ENCODE data around the gene CERS3. TPM values are rescaled to one million over a fixed set of nuclear protein-coding genes. Genes with fewer than 3 reads are reported as not detected.

CERS3 gene
- polyA plus RNA-seq, 1 donor (not counting 4 experiments of a cell fraction or from before 2014, with no cell fraction given): 23.5 TPM

- Histone ChIP-seq H3K4me3 (ENCODE audit: control insufficient read depth in 2 of 3, extremely low read depth in 1 of 3, insufficient read depth in 2 of 3, low read depth in 1 of 3, low read length in 3 of 3) (no peak overlapping the region), H3K9ac (ENCODE audit: control insufficient read depth, extremely low read depth, insufficient read depth, low read length) (no peak overlapping the region), H3K4me1 (ENCODE audit: control insufficient read depth, extremely low read depth, insufficient read depth, low read length) (peaks cover 4% of the 10 kb centered on the region), H3K79me2 (ENCODE audit: control insufficient read depth, insufficient read depth, low read length) (no peaks in the 10 kb centered on the region), H3K9me1 (ENCODE audit: control insufficient read depth, extremely low read depth, insufficient read depth, low read length) (no peaks in the 10 kb centered on the region), H3K27me3 (ENCODE audit: control insufficient read depth, extremely low read depth, insufficient read depth, low read length) (no peaks in the 10 kb centered on the region), H4K20me1 (ENCODE audit: control insufficient read depth, extremely low read depth, insufficient read depth, low read length) (no peaks in the 10 kb centered on the region), H3K4me2 (ENCODE audit: control insufficient read depth, extremely low read depth, insufficient read depth, low read depth, low read length) (no peak overlapping the region), H3K36me3 (ENCODE audit: control insufficient read depth in 2 of 2, extremely low read depth in 1 of 2, insufficient read depth in 2 of 2, low read length in 2 of 2) (peaks cover 0 to 1% of the 10 kb centered on the region in 2 experiments), H3K9me3 (ENCODE audit: control insufficient read depth, low read depth, low read length) (no peaks in the 10 kb centered on the region), H3K27ac (ENCODE audit: control insufficient read depth, insufficient read depth, low read length) (no peak overlapping the region), H2AFZ (ENCODE audit: control insufficient read depth, low read length) (no peak overlapping the region)
- dilution Hi-C loops (cut with MboI; ENCODE audit: extremely low pct_ligation_motif_present, low sequenced_read_pairs): no loop called here
- TF ChIP-seq EZH2 (IDR thresholded peaks at IDR 0.05; ENCODE audit: low read length) (no peak), CTCF (optimal IDR thresholded peaks at IDR 0.05 in 1 of 3, IDR thresholded peaks at IDR 0.05 in 1 of 3, conservative IDR thresholded peaks at IDR 0.05 in 1 of 3; ENCODE audit: extremely low read depth in 1 of 3, insufficient read depth in 2 of 3, low read length in 3 of 3) (no peak)
- FAIRE-seq (no peak), DNase-seq (ENCODE audit: low read depth, low spot score) (no peak)
Observed at GRCh38 chr15:100437261-100437660, 91.5 kb downstream of the CERS3 start.

GRCh38 chr15:100434561-100434960, 94.2 kb downstream of the CERS3 start:
- DNase-seq (ENCODE audit: low read depth, low spot score): no peak

More at GRCh38 chr15:100434561-100434960, 94.2 kb downstream of the CERS3 start:
- no peaks in the 10 kb centered on the region for H3K27me3 ChIP-seq (ENCODE audit: control insufficient read depth, extremely low read depth, insufficient read depth, low read length)
- H3K27ac ChIP-seq (ENCODE audit: control insufficient read depth, insufficient read depth, low read length): no peak overlapping the region
- TF ChIP-seq EZH2 (IDR thresholded peaks at IDR 0.05; ENCODE audit: low read length): no peak
- TF ChIP-seq CTCF (optimal IDR thresholded peaks at IDR 0.05 in 1 of 3, IDR thresholded peaks at IDR 0.05 in 1 of 3, conservative IDR thresholded peaks at IDR 0.05 in 1 of 3; ENCODE audit: extremely low read depth in 1 of 3, insufficient read depth in 2 of 3, low read length in 3 of 3): no peak
- dilution Hi-C loops (cut with MboI; ENCODE audit: extremely low pct_ligation_motif_present, low sequenced_read_pairs): no loop called here
- H4K20me1 ChIP-seq (ENCODE audit: control insufficient read depth, extremely low read depth, insufficient read depth, low read length): no peaks in the 10 kb centered on the region
- H3K36me3 ChIP-seq (ENCODE audit: control insufficient read depth in 2 of 2, extremely low read depth in 1 of 2, insufficient read depth in 2 of 2, low read length in 2 of 2): peaks cover 0 to 1% of the 10 kb centered on the region in 2 experiments
- peaks cover 4% of the 10 kb centered on the region for H3K4me1 ChIP-seq (ENCODE audit: control insufficient read depth, extremely low read depth, insufficient read depth, low read length)
- no peak overlapping the region for H2AFZ ChIP-seq (ENCODE audit: control insufficient read depth, low read length)
- H3K4me2 ChIP-seq (ENCODE audit: control insufficient read depth, extremely low read depth, insufficient read depth, low read depth, low read length): no peak overlapping the region
- no peak overlapping the region for H3K9ac ChIP-seq (ENCODE audit: control insufficient read depth, extremely low read depth, insufficient read depth, low read length)
- no peak for FAIRE-seq
- H3K9me3 ChIP-seq (ENCODE audit: control insufficient read depth, low read depth, low read length): no peaks in the 10 kb centered on the region
- H3K9me1 ChIP-seq (ENCODE audit: control insufficient read depth, extremely low read depth, insufficient read depth, low read length): no peaks in the 10 kb centered on the region
- no peak overlapping the region for H3K4me3 ChIP-seq (ENCODE audit: control insufficient read depth in 2 of 3, extremely low read depth in 1 of 3, insufficient read depth in 2 of 3, low read depth in 1 of 3, low read length in 3 of 3)
- H3K79me2 ChIP-seq (ENCODE audit: control insufficient read depth, insufficient read depth, low read length): no peaks in the 10 kb centered on the region
